Transverse colon (tissue), 4 donors: ENCODE measurements around the gene ZMYM4. TPM values are rescaled to one million over a fixed set of nuclear protein-coding genes. Genes with fewer than 3 reads are reported as not detected.
A peak's percentile ranks its signal among the peaks of the same experiment; 100 is the strongest.

Experiments used
- DNase-seq: peaks from one replicate; pipeline ENCODE4 v3.0.0-alpha.2; 2019
- H3K27ac ChIP-seq, 4 donors: fragments of 200-600 bp; sonication (generic); 2 replicates each; pipeline ENCODE4 v1.5.1; 2016 to 2018; ENCODE audit warnings: inconsistent platforms in 4 of 4
- H3K27me3 ChIP-seq: fragments of 200-600 bp; sonication (generic); 2 replicates; pipeline ENCODE4 v1.5.1; 2017; ENCODE audit warnings: inconsistent platforms
- H3K36me3 ChIP-seq, 4 donors: fragments of 200-600 bp; sonication (generic); 2 replicates each; pipeline ENCODE4 v1.5.1; 2017 to 2019; ENCODE audit warnings: inconsistent platforms in 4 of 4
- H3K4me1 ChIP-seq, 4 donors: fragments of 200-600 bp; sonication (generic); 2 replicates each; pipeline ENCODE4 v1.5.1; 2017 to 2020; ENCODE audit warnings: inconsistent platforms in 4 of 4
- H3K4me3 ChIP-seq, 4 donors: fragments of 200-600 bp; sonication (generic); 1 replicate in 1 of 4; 2 replicates in 3 of 4; pipeline versions ENCODE4 v1.5.1 to v1.6.1; 2017 to 2019; ENCODE audit warnings: inconsistent platforms in 4 of 4
- H3K9me3 ChIP-seq, 2 donors: fragments of 200-600 bp; sonication (generic); 2 replicates each; pipeline ENCODE4 v1.5.1; 2017 to 2019; ENCODE audit warnings: inconsistent platforms in 2 of 2
- EP300 ChIP-seq: sonication (generic); formaldehyde crosslinking; IDR thresholded peaks from one replicate; pipeline ENCODE4 v1.6.1; 2017; ENCODE audit warnings: antibody characterized with exemption, low read depth
- POLR2A ChIP-seq: fragments of 450-650 bp; IDR thresholded peaks from one replicate; pipeline ENCODE4 v1.6.1; 2016; ENCODE audit warnings: antibody characterized with exemption, mild to moderate bottlenecking, moderate library complexity
- POLR2AphosphoS5 ChIP-seq, 3 donors: sonication (generic); formaldehyde crosslinking; IDR thresholded peaks; one replicate each; pipeline ENCODE4 v1.6.1; 2016; ENCODE audit warnings: antibody characterized with exemption in 3 of 3
- WGBS, 2 donors: methylation state at CpG; one replicate each; pipeline ENCODE4 v1.1.5; 2018; ENCODE audit warnings: low coverage in 1 of 2; 5-methylcytosine and 5-hydroxymethylcytosine counted together
- in situ Hi-C, 4 donors: fragments of 200-750 bp; cut with MboI; loops; one replicate each; pipeline versions ENCODE4 v1.15.0 to v1.15.1; 2017; ENCODE audit warnings: low sequenced_read_pairs in 3 of 4, low pct_ligation_motif_present in 1 of 4, low pct_unique_long_range_greater_than_20kb in 1 of 4
- intact Hi-C: fragments of 100-400 bp; cut with DNase I; formaldehyde crosslinking; loops from one replicate; pipeline ENCODE4 v1.15.1; 2023; ENCODE audit warnings: low total_unique reads
- total RNA-seq, 4 donors: library from RNA; depleted of rRNA; stranded (reverse); fragments of >200 nt; gene quantifications; one replicate each; pipeline ENCODE4 v1.1.0, GENCODE V29; 2016
- TF ChIP-seq, protein P1 (sequence below), 5 experiments: fragments of 200-600 bp in 3 of 5; fragments of 450-650 bp in 2 of 5; sonication (generic) in 3 of 5; IDR thresholded peaks; 1 replicate in 2 of 5; 2 replicates in 3 of 5; pipeline ENCODE4 v1.5.1; 2016 to 2017; ENCODE audit warnings: antibody characterized with exemption in 5 of 5, inconsistent platforms in 3 of 5, mild to moderate bottlenecking in 2 of 5, moderate library complexity in 1 of 5

The ZMYM4 gene
- total RNA-seq, 4 donors from 2014 or later = 7.9 to 27.9 (median 25.5) TPM

- peak overlapping the region; percentile 92 to 94 (median 93) for H3K27ac ChIP-seq
- no peaks in the 10 kb centered on the region for H3K36me3 ChIP-seq
- 3 to 4% methylated on average over 14 to 24 of the region's 24 CpGs for WGBS, 2 donors
- in situ Hi-C loops (no loop called here), intact Hi-C loops (no loop called here)
- TF ChIP-seq POLR2AphosphoS5 (IDR thresholded peaks at IDR 0.05) (no peak), EP300 (no peak), POLR2A (no peak)
- TF ChIP-seq, protein P1, sequence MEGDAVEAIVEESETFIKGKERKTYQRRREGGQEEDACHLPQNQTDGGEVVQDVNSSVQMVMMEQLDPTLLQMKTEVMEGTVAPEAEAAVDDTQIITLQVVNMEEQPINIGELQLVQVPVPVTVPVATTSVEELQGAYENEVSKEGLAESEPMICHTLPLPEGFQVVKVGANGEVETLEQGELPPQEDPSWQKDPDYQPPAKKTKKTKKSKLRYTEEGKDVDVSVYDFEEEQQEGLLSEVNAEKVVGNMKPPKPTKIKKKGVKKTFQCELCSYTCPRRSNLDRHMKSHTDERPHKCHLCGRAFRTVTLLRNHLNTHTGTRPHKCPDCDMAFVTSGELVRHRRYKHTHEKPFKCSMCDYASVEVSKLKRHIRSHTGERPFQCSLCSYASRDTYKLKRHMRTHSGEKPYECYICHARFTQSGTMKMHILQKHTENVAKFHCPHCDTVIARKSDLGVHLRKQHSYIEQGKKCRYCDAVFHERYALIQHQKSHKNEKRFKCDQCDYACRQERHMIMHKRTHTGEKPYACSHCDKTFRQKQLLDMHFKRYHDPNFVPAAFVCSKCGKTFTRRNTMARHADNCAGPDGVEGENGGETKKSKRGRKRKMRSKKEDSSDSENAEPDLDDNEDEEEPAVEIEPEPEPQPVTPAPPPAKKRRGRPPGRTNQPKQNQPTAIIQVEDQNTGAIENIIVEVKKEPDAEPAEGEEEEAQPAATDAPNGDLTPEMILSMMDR (IDR thresholded peaks at IDR 0.05) = peak in 1 of 5 experiments; percentile 2
- H3K4me3 ChIP-seq = peak overlapping the region; percentile 77 to 95 (median 90)
- peaks cover 6 to 30% (median 18%) of the 10 kb centered on the region in 4 donors for H3K4me1 ChIP-seq
- H3K9me3 ChIP-seq = no peaks in the 10 kb centered on the region
- no peak for DNase-seq
- H3K27me3 ChIP-seq = no peaks in the 10 kb centered on the region
Observed at GRCh38 chr1:35269201-35269988, 886 bp downstream of the ZMYM4 start.

GRCh38 chr1:35269989-35270289, 1.4 kb downstream of the ZMYM4 start:
- TF ChIP-seq POLR2AphosphoS5 (IDR thresholded peaks at IDR 0.05) (no peak), EP300 (no peak), POLR2A (no peak)
- TF ChIP-seq, protein P1 (IDR thresholded peaks at IDR 0.05) = no peak
- peaks cover 3 to 25% (median 15%) of the 10 kb centered on the region in 4 donors for H3K4me1 ChIP-seq
- no peaks in the 10 kb centered on the region for H3K36me3 ChIP-seq
- in situ Hi-C loops (no loop called here), intact Hi-C loops (no loop called here)
- 63 to 70% methylated on average over 2 of the region's 2 CpGs for WGBS, 2 donors
- DNase-seq = no peak
- no peaks in the 10 kb centered on the region for H3K27me3 ChIP-seq
- no peaks in the 10 kb centered on the region for H3K9me3 ChIP-seq
- peak overlapping the region in 3 of 4 donors; percentile 92 to 93 (median 93) for H3K27ac ChIP-seq
- peak overlapping the region in 3 of 4 donors; percentile 77 to 95 (median 85) for H3K4me3 ChIP-seq

DNA sequence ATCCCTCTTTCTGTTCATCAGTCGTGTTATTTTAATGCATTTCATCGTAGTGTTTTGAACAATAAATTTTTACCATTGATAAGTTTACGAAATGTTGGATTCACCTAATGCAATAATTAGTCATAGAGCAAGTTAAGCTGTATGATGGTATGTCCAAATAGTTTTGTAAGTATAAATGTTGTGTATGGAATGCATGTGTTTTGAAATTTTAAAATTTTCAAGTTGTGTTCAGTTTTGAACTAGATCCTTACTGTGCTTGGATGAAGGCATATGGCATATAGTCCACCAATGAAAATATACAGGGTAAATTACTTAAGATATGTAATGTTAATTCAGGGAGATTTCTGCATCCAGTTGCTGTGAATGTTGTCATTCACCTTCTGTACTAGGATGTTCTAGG, 2.3 kb downstream of the ZMYM4 start:
- intact Hi-C loops = no loop called here
- Histone ChIP-seq H3K4me1 (peaks cover 0 to 18% (median 8%) of the 10 kb centered on the region in 4 donors), H3K9me3 (no peaks in the 10 kb centered on the region), H3K27me3 (no peaks in the 10 kb centered on the region), H3K27ac (no peak overlapping the region), H3K4me3 (no peak overlapping the region), H3K36me3 (no peaks in the 10 kb centered on the region)
- in situ Hi-C loops = no loop called here
- no peak for TF ChIP-seq POLR2A
- no peak for DNase-seq
- WGBS, 2 donors = 93 to 97% methylated on average over 3 of the region's 3 CpGs

- 80 to 93% methylated on average over 2 to 4 of the region's 4 CpGs for WGBS, 2 donors
- no peaks in the 10 kb centered on the region for H3K9me3 ChIP-seq
- no peaks in the 10 kb centered on the region for H3K27me3 ChIP-seq
- H3K36me3 ChIP-seq = no peaks in the 10 kb centered on the region
- in situ Hi-C loops = no loop called here
- peaks cover 0 to 14% (median 4%) of the 10 kb centered on the region in 4 donors for H3K4me1 ChIP-seq
- no peak overlapping the region for H3K4me3 ChIP-seq
- no peak overlapping the region for H3K27ac ChIP-seq
- TF ChIP-seq POLR2AphosphoS5 (IDR thresholded peaks at IDR 0.05) (no peak), POLR2A (no peak), EP300 (no peak)
- TF ChIP-seq, protein P1 (IDR thresholded peaks at IDR 0.05) = no peak
- intact Hi-C loops = no loop called here
- no peak for DNase-seq
Observed at GRCh38 chr1:35274197-35274596, 5.7 kb downstream of the ZMYM4 start.
